ENCODE measurements around the gene VPS18.
"Not testable (repeated sequence)": the region's sequence is repeated elsewhere in the genome, so short reads cannot be mapped to it uniquely, and the experiment has no call there.

The VPS18 gene, protein sequence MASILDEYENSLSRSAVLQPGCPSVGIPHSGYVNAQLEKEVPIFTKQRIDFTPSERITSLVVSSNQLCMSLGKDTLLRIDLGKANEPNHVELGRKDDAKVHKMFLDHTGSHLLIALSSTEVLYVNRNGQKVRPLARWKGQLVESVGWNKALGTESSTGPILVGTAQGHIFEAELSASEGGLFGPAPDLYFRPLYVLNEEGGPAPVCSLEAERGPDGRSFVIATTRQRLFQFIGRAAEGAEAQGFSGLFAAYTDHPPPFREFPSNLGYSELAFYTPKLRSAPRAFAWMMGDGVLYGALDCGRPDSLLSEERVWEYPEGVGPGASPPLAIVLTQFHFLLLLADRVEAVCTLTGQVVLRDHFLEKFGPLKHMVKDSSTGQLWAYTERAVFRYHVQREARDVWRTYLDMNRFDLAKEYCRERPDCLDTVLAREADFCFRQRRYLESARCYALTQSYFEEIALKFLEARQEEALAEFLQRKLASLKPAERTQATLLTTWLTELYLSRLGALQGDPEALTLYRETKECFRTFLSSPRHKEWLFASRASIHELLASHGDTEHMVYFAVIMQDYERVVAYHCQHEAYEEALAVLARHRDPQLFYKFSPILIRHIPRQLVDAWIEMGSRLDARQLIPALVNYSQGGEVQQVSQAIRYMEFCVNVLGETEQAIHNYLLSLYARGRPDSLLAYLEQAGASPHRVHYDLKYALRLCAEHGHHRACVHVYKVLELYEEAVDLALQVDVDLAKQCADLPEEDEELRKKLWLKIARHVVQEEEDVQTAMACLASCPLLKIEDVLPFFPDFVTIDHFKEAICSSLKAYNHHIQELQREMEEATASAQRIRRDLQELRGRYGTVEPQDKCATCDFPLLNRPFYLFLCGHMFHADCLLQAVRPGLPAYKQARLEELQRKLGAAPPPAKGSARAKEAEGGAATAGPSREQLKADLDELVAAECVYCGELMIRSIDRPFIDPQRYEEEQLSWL

DNA sequence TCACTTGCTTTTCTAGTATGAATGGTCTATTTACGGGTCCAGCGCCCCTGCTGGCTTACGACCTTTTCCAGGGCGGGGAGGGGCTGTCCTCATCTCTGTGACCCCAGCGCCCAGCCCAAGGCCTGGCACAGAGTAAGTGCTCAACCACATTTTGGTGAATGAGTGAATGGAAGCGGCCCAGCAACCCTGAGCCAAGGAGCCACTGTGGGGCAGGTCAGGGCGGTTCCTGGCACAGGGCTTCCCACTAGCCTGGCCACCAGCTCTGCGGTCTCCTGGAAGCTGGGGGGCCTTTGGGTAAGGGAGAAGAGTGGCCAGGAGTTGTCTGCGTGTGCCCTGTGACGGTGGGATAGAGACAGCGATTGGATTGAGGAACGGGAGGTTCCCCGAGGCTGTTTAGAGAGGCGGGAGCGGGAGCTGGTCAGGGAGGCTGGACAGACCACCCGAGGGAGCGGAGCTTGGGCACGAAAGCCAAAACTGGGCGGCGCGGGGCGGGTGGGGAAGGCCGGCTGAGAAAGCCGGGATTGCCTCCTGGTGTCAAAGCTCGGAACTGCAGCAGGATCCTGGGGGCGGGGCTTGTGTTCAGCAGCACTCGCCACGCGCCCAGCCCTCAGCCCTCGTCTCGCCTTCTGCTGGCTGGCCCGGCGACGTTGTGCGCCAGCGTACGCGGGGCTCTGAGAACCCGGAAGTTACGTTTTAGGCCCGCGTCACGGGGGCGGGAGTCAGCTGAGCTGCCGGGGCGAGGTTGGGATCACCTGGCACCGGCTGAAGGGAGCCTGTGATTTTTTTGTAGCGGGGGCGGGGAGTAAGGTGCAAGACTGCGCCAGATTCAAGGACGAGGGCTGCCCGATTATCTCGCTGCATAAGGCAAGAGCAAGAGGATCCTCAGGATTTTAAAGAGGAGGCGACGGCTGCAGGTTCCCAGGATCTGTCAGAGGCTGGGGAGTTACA, at the start of gene VPS18:
VPS18 (plus strand) TSS at position 718 of the 948 bp plus-strand sequence. CDS start 319 bp downstream, outside the sequence.
- peak within 1 kb of the TSS; percentile 89 for H3K4me3 ChIP-seq (ENCODE audit: low read depth, low read length)

DNA sequence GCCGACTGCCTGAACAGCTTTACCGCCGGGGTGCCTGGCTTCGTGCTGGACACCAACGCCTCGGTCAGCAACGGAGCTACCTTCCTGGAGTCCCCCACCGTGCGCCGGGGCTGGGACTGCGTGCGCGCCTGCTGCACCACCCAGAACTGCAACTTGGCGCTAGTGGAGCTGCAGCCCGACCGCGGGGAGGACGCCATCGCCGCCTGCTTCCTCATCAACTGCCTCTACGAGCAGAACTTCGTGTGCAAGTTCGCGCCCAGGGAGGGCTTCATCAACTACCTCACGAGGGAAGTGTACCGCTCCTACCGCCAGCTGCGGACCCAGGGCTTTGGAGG, 49.6 kb upstream of the VPS18 start:
- H3K4me3 ChIP-seq (ENCODE audit: low read depth, low read length), result peak overlapping the region; percentile 85

DNA sequence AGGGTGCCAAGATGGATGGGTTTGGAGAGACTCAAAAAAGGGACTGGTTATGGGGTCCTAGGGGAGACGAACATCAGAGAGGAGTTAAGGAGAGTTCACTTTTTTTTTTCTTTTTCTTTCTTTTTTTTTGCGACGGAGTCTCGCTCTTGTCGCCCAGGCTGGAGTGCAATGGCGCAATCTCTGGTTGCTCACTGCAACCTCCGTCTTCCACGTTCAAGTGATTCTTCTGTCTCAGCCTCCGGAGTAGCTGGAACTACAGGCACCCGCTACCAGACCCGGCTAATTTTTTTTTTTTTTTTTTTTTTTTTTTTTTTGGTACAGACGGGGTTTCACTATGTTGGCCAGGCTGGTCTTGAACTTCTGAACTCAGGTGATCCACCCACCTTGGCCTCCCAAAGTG, 49.2 kb upstream of the VPS18 start:
- H3K4me3 ChIP-seq (ENCODE audit: low read depth, low read length), result peak overlapping the region; percentile 85

DNA sequence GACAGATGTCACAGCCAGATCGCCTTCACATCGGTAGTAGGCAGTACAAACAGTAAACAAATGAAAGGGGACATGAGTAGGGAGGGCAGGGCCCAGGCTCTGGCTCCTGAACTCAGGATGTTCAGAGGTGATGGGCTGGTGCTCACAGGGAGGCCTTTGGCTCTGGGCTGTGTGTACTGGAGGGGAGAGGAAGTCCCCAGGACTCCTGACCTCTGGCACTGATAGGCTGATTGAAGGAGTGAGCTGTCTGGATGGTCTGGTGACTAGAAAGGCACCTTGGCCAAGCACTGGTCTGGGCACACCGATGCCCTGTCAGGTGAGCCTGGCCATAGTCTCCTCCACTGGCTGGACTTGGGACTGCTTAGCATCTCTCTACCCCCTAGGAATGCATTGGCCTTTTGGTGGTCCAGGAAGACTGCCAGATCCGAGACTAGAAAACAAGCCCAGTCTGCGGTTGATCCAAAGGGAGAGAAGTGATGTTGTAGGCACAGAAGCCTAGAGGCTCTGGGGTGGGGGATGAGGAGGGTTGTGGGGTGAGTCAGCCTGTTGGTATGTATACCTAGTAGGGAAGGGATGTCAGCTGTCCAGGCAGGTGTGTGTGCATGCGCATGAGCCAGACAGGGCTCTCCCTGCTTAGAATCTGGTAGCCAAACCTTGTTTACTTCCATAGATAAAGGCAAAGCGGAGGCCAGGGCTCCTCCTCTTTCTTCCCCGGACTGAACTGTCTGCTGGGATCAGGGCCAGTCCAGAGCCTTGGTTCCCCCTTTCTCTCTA, 48.6 kb upstream of the VPS18 start:
- peak overlapping the region; percentile 14 for H3K4me3 ChIP-seq (ENCODE audit: low read depth, low read length)

DNA sequence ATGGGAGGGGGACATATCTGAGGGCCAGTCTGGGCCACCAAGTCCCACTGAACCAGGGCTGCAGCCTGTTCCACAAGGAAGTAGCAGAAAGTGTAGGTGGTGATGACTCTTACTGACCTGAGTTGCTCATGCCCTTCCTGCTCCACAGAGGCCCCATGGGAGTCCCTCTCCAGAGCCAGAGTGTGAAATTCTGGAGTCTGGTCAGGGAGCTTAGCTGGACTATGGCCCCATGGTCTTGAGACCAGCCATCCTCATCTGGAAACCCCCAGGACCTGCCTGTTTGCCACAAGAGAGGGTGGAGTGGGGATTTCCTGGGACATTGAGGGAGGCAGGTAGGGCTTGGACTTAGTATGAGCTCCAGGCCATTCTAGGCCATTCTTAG, 47.4 kb upstream of the VPS18 start:
- no peak overlapping the region for H3K4me3 ChIP-seq (ENCODE audit: low read depth, low read length)

DNA sequence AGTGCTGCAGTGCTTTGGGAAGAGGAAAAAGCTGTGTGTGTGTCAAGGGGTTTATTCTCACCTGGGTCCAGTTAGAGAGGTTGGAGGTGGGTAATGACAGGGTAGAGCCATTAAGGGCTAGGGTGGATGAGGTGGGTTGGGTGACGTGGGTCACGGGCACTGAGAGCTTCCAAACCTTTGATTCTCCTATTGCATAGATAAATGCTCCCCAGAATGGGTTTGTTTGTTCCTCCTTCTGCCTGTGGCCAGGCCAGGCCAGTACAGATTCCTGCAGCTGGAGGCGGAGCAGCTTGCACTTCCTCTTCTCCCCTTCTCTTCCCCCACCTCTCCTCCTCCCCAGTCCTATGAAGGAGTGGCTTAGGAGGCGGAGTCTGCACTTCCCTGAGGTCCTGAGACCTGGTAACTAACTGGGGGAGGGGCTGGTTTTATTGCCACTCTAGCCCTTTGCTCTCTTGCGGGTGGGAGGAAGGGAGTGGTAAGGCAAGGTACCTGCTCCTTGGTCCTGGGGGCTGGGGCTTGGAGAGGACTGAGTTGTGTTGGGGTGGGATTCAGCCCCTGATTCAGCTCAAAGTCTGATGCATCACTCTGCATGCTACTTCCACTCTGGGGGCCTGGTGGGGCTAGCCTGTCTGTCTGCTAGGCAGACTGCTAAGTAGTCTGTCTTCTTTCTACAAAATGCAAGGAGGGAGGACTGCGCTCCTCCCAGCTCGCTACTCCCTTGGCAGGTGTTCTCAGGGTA, 46.9 kb upstream of the VPS18 start:
- no peak overlapping the region for H3K4me3 ChIP-seq (ENCODE audit: low read depth, low read length)

DNA sequence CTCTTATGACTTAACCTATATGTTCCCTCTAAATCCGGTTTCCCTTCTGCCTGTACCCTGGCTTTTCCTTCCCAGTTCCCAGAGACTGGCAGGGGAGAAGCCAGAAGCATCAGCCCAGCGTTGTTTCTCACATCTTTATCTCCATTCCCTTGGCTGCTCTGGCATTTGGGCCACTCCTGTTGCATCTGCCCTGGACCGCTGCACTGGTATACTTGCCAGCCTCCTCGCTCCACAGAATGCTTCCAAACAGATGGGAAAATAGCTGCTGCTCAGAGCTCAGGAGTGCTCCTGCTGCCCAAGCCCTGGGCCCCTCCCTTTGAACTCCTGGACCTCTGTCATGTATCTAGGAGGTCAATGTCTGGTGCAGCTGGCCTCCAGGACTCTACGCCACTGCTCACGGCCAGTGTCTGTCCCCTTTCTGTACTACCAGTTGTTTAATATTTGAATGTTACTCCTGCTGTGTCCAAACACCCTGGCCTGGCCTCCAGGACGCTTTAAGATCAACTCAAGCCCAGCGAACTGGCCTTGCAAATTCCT, 43.6 kb upstream of the VPS18 start:
- H3K4me3 ChIP-seq (ENCODE audit: low read depth, low read length), result no peak overlapping the region

DNA sequence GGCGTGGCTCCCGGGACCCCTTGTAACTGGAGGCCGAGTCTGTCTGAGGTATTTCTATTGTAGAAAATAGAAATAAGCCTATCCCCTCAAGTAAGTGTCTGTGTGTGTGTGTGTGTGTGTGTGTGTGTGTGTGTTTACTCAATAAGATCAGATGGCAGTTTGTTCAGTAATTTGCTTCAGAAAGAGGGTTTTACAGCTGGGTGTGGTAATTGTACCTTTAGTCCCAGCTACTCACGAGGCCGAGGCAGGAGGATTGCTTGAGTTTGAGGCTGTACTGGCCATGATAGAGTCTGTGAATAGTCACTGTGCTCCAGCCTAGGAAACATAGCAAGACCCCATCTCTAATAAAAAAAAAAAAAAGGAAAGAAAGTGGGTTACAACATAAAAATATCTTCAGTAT, 41.7 kb upstream of the VPS18 start:
- no peak overlapping the region for H3K4me3 ChIP-seq (ENCODE audit: low read depth, low read length)

DNA sequence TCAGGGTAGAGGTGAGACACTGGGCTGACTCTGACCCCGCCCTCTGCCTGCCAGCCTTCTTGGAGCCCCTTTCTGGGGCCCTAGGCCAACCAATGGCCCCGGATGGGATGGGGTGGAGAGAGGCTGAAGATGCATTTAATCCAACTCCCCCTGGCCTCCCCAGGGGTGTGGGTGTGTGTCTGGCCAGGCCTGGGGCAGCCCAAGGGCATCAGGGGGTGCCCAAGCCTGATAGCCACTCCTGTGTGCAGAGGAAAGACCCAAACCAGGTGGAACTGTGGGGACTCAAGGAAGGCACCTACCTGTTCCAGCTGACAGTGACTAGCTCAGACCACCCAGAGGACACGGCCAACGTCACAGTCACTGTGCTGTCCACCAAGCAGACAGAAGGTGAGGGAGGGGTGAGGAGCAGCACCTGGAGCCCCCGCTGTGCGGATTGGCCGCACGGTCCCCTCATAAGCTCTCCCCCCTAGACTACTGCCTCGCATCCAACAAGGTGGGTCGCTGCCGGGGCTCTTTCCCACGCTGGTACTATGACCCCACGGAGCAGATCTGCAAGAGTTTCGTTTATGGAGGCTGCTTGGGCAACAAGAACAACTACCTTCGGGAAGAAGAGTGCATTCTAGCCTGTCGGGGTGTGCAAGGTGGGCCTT, 40.9 kb upstream of the VPS18 start:
- H3K4me3 ChIP-seq (ENCODE audit: low read depth, low read length), result no peak overlapping the region

DNA sequence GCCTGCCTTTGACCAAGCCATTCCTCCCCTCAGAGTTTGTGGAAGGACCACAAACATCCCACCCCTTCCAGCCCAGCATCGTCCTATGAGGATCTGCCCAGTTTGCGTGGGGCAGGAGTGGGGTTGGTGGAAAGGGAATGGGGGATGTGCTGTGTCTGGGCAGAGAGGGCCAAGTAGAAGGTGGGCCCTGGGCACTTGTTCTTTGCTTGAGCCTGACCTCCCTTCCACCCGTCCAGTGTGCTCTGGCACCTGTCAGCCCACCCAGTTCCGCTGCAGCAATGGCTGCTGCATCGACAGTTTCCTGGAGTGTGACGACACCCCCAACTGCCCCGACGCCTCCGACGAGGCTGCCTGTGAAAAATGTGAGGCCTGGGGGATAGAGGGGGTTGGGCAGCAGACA, 40.1 kb upstream of the VPS18 start:
- no peak overlapping the region for H3K4me3 ChIP-seq (ENCODE audit: low read depth, low read length)

DNA sequence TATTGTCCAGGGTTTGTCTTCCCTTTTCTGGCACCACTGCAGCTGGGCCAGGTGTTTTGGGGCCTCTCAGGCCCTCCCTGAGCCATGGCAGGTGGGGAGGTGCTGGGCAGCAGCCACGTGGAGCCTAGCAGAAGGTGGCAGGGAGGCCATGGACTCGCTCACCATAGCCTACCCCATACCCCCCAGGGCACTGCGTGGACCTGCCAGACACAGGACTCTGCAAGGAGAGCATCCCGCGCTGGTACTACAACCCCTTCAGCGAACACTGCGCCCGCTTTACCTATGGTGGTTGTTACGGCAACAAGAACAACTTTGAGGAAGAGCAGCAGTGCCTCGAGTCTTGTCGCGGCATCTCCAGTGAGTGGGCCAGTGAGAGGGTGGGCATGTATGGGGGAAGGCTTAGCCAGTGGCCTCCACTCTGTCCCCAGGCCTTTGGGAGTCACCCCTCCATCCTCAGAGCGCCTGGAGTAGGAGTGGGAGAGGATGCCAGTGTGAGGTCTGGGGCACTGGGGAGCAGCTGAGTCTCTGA, 38.5 kb upstream of the VPS18 start:
- H3K4me3 ChIP-seq (ENCODE audit: low read depth, low read length), result no peak overlapping the region

DNA sequence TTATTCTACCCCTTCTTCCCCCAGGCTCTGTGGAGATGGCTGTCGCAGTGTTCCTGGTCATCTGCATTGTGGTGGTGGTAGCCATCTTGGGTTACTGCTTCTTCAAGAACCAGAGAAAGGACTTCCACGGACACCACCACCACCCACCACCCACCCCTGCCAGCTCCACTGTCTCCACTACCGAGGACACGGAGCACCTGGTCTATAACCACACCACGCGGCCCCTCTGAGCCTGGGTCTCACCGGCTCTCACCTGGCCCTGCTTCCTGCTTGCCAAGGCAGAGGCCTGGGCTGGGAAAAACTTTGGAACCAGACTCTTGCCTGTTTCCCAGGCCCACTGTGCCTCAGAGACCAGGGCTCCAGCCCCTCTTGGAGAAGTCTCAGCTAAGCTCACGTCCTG, 37.5 kb upstream of the VPS18 start:
- no peak overlapping the region for H3K4me3 ChIP-seq (ENCODE audit: low read depth, low read length)

DNA sequence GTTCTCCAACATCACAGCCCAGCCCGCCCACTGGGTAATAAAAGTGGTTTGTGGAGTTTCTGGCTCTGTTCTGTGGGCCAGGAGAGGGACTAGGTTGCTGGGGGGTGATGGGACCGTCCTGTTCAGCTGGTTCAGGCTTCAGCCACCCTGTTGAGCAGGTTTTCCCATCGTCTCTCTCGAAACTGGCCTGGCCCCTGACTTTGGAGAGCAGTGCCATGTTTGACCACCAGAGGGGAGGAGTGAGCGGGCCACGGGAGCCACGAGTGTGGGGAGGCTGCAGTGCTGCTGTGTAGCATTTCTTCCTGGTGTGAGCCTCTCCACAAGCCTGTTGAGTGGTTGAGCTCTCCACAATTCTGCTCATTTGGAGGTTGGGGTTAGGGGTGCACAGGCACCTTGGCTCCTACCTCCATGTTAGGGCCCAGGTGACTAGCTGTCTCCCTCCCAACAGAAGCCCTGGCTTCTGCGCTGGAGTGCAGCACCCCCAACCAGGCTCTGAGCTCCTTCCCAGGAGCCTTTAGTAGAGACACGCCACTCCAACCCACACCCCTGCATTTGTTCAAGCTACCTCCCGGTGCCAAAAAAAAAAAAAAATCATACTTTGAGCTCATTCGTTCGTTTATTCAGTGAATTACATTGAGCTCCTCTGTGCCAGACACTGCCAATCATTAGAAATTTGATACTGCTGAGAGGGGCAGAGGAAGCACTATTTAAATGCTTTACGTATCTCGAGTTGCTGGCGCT, 36.5 kb upstream of the VPS18 start:
- no peak overlapping the region for H3K4me3 ChIP-seq (ENCODE audit: low read depth, low read length)

DNA sequence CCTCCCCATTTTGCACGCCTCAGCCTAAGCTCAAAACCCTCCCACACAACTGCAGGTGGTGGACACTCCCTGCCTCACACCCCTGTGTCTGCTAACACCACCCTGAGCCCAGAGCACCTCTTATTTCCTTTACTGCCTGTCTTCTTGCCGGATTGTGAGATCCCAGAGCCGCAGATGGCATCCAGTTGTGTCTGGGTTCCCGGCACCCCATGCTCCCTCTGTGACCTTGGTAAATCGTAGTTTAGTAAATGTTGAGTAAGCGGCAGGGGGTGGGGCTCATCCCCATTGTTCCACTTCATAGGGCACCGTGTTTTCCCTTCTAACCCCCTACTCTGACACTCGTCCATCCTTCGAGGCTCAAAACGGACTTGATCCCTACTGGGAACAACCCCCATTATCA, 35.5 kb upstream of the VPS18 start:
- no peak overlapping the region for H3K4me3 ChIP-seq (ENCODE audit: low read depth, low read length)

DNA sequence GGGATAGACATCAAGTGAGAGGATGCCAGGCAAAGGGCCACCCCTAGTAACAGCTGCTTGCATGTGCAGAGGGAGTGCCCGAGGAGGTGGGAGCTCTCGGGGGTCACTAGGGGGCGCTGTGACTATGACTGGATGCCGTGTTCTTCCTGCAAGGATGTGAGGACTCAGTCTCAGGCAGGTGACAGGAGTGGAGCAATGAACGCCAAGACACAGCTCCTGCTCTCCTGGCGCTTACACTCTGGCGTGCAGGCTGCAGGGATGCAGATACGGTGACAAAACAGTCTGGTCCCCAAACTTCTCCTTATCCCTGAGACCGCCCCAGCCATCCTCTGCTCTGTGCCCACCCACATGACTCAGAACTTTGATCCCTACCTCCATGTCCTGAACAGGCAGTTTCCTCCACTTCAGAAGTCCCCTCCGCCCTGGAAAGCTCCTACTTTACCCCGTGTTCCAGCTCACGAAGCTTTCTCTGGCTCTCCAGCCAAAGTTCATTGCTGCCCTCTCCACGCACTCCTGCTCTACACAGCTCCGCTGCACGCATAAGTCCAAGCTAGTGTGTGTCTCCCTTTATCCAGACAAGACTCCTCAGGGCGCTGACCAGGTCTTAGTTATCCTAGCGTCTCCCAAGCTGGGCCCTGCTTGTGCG, 34.9 kb upstream of the VPS18 start:
- H3K4me3 ChIP-seq (ENCODE audit: low read depth, low read length), result no peak overlapping the region

DNA sequence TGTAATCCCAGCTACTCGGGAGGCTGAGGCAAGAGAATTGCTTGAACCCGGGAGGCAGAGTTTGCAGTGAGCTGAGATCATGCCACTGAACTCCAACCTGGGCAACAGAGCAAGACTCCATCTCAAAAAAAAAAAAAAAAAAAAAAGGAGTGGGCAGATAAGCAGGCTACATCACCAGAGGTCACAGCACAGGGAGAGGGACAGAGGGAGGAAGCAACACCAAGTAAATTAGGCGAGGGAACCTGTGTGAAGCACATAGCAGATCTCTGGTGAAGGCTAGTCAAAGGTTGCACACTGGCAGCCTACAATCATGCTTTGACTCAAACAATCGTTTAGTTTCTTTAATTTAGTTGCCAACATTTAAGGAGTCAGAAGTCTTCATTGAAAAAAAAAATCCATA, 33.1 kb upstream of the VPS18 start:
- H3K4me3 ChIP-seq (ENCODE audit: low read depth, low read length), result not testable (repeated sequence)

DNA sequence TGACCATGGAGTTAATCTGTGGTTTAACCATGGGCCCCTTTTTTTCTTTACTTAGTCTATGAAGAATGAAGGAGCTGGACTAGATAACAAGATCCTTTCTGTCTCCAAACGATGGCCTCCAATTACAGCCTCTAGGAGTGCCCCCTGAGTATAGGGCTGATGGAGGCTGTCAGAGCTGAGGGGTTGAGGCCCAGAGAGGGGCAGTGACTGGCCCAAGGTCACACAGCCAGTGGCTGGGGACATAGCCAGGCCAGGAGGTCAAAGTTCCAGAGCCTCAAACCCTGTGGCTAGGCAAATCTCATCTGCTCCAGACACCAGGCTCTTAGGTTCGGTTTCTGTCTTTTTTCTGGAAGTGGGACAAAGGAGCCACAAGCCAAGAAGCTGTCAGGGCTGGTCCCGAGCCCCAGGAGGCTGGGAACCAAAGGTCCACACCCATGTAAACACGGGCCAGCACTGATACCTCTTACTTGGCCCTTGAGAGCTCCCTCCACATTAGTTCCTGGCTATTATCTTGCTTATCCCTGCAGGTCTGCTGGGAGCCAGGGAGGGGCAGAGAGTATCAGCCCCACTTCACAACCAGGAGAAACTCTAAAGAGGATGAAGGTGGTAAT, 30.5 kb upstream of the VPS18 start:
- H3K4me3 ChIP-seq (ENCODE audit: low read depth, low read length), result no peak overlapping the region
